GM23338 (cell line): ENCODE results near the gene WDR5B. TPM values are rescaled to one million over a fixed set of nuclear protein-coding genes. Genes with fewer than 3 reads are reported as not detected.
"Not testable (repeated sequence)": the region's sequence is repeated elsewhere in the genome, so short reads cannot be mapped to it uniquely, and the experiment has no call there.

Source experiments
- ATAC-seq: fragments of 200-7000 bp; cut with Tn5 transposase; 3 replicates; pipeline ENCODE4 v1.9.1; 2020
- DNase-seq: peaks from one replicate; pipeline ENCODE4 v3.0.0-alpha.2; 2015; ENCODE audit warnings: low spot score
- H2AFZ ChIP-seq: fragments of 200-600 bp; sonication (generic); 2 replicates; pipeline ENCODE4 v1.8.0; 2016; ENCODE audit warnings: antibody characterized with exemption, mild to moderate bottlenecking, moderate library complexity
- H3F3A ChIP-seq: fragments of 200-600 bp; sonication (generic); replicated peaks from 2 replicates; pipeline ENCODE4 v1.8.0; 2017; ENCODE audit warnings: antibody characterized with exemption, mixed run types, low read depth
- H3K27ac ChIP-seq: fragments of 200-600 bp; sonication (generic); 2 replicates; pipeline ENCODE4 v1.6.1; 2016; ENCODE audit warnings: low read depth
- H3K27me3 ChIP-seq: fragments of 200-600 bp; sonication (generic); 2 replicates; pipeline ENCODE4 v1.8.0; 2016; ENCODE audit warnings: mild to moderate bottlenecking, mixed run types, moderate library complexity; ENCODE audit not compliant: insufficient read depth
- H3K36me3 ChIP-seq: fragments of 200-600 bp; sonication (generic); 2 replicates; pipeline ENCODE4 v1.8.0; 2016; ENCODE audit warnings: mild to moderate bottlenecking; ENCODE audit not compliant: insufficient read depth
- H3K4me1 ChIP-seq: fragments of 200-600 bp; sonication (generic); 2 replicates; pipeline ENCODE4 v1.8.0; 2016; ENCODE audit warnings: mild to moderate bottlenecking, moderate library complexity; ENCODE audit not compliant: insufficient read depth
- H3K4me2 ChIP-seq: fragments of 200-600 bp; sonication (generic); 2 replicates; pipeline ENCODE4 v1.7.1; 2017; ENCODE audit warnings: mixed run types
- H3K4me3 ChIP-seq: fragments of 200-600 bp; sonication (generic); 2 replicates; pipeline ENCODE4 v1.6.1; 2016; ENCODE audit warnings: mixed run types
- H3K79me2 ChIP-seq: fragments of 200-600 bp; sonication (generic); replicated peaks from 2 replicates; pipeline ENCODE4 v1.8.0; 2017; ENCODE audit warnings: mild to moderate bottlenecking; ENCODE audit not compliant: insufficient read depth
- H3K9me2 ChIP-seq: fragments of 200-600 bp; sonication (generic); 2 replicates; pipeline ENCODE4 v1.8.0; 2017; ENCODE audit not compliant: insufficient read depth
- H4K20me1 ChIP-seq: fragments of 200-600 bp; sonication (generic); replicated peaks from 2 replicates; pipeline ENCODE4 v1.8.0; 2017; ENCODE audit warnings: mild to moderate bottlenecking; ENCODE audit not compliant: insufficient read depth
- H3K27ac Mint-ChIP-seq: 2 replicates; pipeline ENCODE4 v1.8.0; 2020; ENCODE audit warnings: inconsistent platforms, mild to moderate bottlenecking, moderate library complexity, mixed read lengths
- H3K27me3 Mint-ChIP-seq: 3 replicates; pipeline ENCODE4 v1.8.0; 2022; ENCODE audit warnings: low read depth, mild to moderate bottlenecking, moderate library complexity, mixed read lengths, inconsistent platforms; ENCODE audit not compliant: insufficient read depth, poor library complexity
- H3K36me3 Mint-ChIP-seq: 3 replicates; pipeline ENCODE4 v1.8.0; 2021; ENCODE audit warnings: low read depth, mild to moderate bottlenecking, inconsistent platforms, moderate library complexity, mixed read lengths
- H3K4me1 Mint-ChIP-seq: 3 replicates; pipeline ENCODE4 v1.8.0; 2020; ENCODE audit warnings: mild to moderate bottlenecking, inconsistent platforms, mixed read lengths
- H3K4me3 Mint-ChIP-seq: 3 replicates; pipeline ENCODE4 v1.8.0; 2021; ENCODE audit warnings: moderate library complexity, mild to moderate bottlenecking, inconsistent platforms, mixed read lengths
- H3K9me3 Mint-ChIP-seq: 3 replicates; pipeline ENCODE4 v1.8.0; 2020; ENCODE audit warnings: moderate library complexity, mild to moderate bottlenecking, inconsistent platforms, mixed read lengths
- CREB1 ChIP-seq: fragments of 250-450 bp; sonication (Bioruptor Pico); IDR thresholded peaks from 2 replicates; pipeline ENCODE4 v1.5.0; 2020; ENCODE audit warnings: low read depth, mild to moderate bottlenecking, moderate library complexity
- EZH2 ChIP-seq: fragments of 200-600 bp; sonication (generic); IDR thresholded peaks from one replicate; pipeline ENCODE4 v1.8.0; 2017; ENCODE audit warnings: antibody characterized with exemption, mild to moderate bottlenecking, low read depth; ENCODE audit not compliant: unreplicated experiment
- STAT1 ChIP-seq: IDR thresholded peaks from one replicate; pipeline ENCODE4 v1.6.1; 2016; ENCODE audit warnings: antibody characterized with exemption; ENCODE audit not compliant: unreplicated experiment
- ZNF114 ChIP-seq: fragments of 250-450 bp; sonication (Bioruptor Pico); IDR thresholded peaks from 2 replicates; pipeline ENCODE4 v1.5.0; 2020; ENCODE audit warnings: mild to moderate bottlenecking, moderate library complexity
- polyA plus RNA-seq: library from polyadenylated mRNA; unstranded; fragments of >200 nt; fragmentation: Nextera tagmentation; extraction: Ambion mirVana; gene quantifications from 2 replicates; pipeline ENCODE4 v1.2.1, GENCODE V29; 2016
- total RNA-seq: library from RNA; depleted of rRNA; stranded (reverse); fragments of >200 nt; shearing (Covaris generic); gene quantifications from 2 replicates; pipeline ENCODE4 v1.2.3, GENCODE V29; 2014

WDR5B gene
- total and polyA plus RNA-seq, 2 experiments from 2014 or later: 0.81 to 2.7 TPM

DNA sequence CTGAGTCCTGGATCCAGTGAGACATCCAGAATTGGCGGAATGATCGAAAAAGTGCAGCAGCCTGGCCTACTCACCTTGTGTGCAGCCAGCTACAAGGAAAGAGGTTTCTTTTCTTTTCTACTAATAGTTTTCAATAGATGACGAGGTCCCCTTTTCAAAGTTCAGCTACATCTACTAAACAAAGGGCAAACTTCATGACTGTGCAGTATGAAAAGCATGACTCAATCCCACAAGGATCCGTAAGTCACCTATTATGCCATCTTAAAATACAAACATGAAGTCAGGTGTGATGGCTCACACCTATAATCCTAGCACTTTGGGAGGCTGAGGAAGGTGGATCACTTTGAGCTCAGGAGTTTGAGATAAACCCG lies 49.5 kb downstream of the WDR5B start:
- ATAC-seq (no peak), DNase-seq (no peak)
- TF ChIP-seq CREB1 (CRISPR knock-in tag): no peak
- TF ChIP-seq ZNF114 (CRISPR knock-in tag): no peak
- H3K9me2 ChIP-seq: no peaks in the 10 kb centered on the region
- Mint-ChIP-seq H3K4me3 (no peak overlapping the region), H3K4me1 (peaks cover 4% of the 10 kb centered on the region), H3K27me3 (peaks cover 2% of the 10 kb centered on the region), H3K9me3 (no peaks in the 10 kb centered on the region), H3K27ac (no peak overlapping the region; the same call in 1 of the 2 replicates), H3K36me3 (peaks cover 48% of the 10 kb centered on the region)
- peaks cover 13% of the 10 kb centered on the region; the same call in 1 of the 2 replicates for H3K36me3 ChIP-seq
- no peak overlapping the region for H3K27ac ChIP-seq
- no peaks in the 10 kb centered on the region for H3F3A ChIP-seq
- H3K79me2 ChIP-seq: 0 out of 2 replicates have a peak, but pooled peaks cover 3% of the 10 kb centered on the region
- H3K4me3 ChIP-seq: no peak overlapping the region
- H3K4me2 ChIP-seq: no peak overlapping the region
- no peak overlapping the region for H2AFZ ChIP-seq
- H3K4me1 ChIP-seq: peaks cover 3% of the 10 kb centered on the region; the same call in 1 of the 2 replicates
- H3K27me3 ChIP-seq: no peaks in the 10 kb centered on the region
- peaks cover 4% of the 10 kb centered on the region; the same call in 1 of the 2 replicates for H4K20me1 ChIP-seq

- not testable (repeated sequence) for H3K9me3 Mint-ChIP-seq, H3K27ac Mint-ChIP-seq, H3K4me1 Mint-ChIP-seq, H3K9me2 ChIP-seq, H3K4me3 ChIP-seq, H3K27me3 Mint-ChIP-seq, H3K27me3 ChIP-seq, H3F3A ChIP-seq, H2AFZ ChIP-seq, DNase-seq, H4K20me1 ChIP-seq, H3K79me2 ChIP-seq, H3K4me3 Mint-ChIP-seq, H3K27ac ChIP-seq, H3K4me1 ChIP-seq, ATAC-seq, H3K4me2 ChIP-seq
- peaks cover 13% of the 10 kb centered on the region; the same call in 1 of the 2 replicates for H3K36me3 ChIP-seq
- H3K36me3 Mint-ChIP-seq: peaks cover 51% of the 10 kb centered on the region
Measured at GRCh38 chr3:122365582-122366378, 50.1 kb downstream of the WDR5B start.

GRCh38 chr3:122365073-122365472 lies 50.8 kb downstream of the WDR5B start:
- Mint-ChIP-seq H3K4me3 (no peak overlapping the region), H3K9me3 (no peaks in the 10 kb centered on the region), H3K36me3 (peaks cover 55% of the 10 kb centered on the region), H3K27me3 (peaks cover 2% of the 10 kb centered on the region), H3K4me1 (peaks cover 4% of the 10 kb centered on the region), H3K27ac (no peak overlapping the region)
- ATAC-seq (no peak), DNase-seq (no peak)
- no peak overlapping the region for H2AFZ ChIP-seq
- H3K4me3 ChIP-seq: no peak overlapping the region
- H3K9me2 ChIP-seq: no peaks in the 10 kb centered on the region
- H3K27ac ChIP-seq: no peak overlapping the region
- H3K79me2 ChIP-seq: no peaks in the 10 kb centered on the region
- H3K27me3 ChIP-seq: no peaks in the 10 kb centered on the region
- no peak overlapping the region for H3K4me2 ChIP-seq
- H3F3A ChIP-seq: no peaks in the 10 kb centered on the region
- peaks cover 3% of the 10 kb centered on the region; the same call in 1 of the 2 replicates for H3K4me1 ChIP-seq
- TF ChIP-seq ZNF114 (CRISPR knock-in tag): no peak
- no peak for TF ChIP-seq EZH2
- no peak for TF ChIP-seq STAT1
- peaks cover 13% of the 10 kb centered on the region; the same call in 1 of the 2 replicates for H3K36me3 ChIP-seq
- H4K20me1 ChIP-seq: peaks cover 4% of the 10 kb centered on the region; the same call in 1 of the 2 replicates
